K562 treated with DMSO at 1 percent for 24 hours (cell line): Measurements from ENCODE around the gene MKI67. TPM values are rescaled to one million over a fixed set of nuclear protein-coding genes. Genes with fewer than 3 reads are reported as not detected.

Experiments
- total RNA-seq: library from RNA; unstranded; fragments of 300-600 nt; gene quantifications from 2 replicates; pipeline ENCODE4 v1.2.3, GENCODE V29; 2022; ENCODE audit warnings: low read depth; ENCODE audit not compliant: insufficient read depth

The MKI67 gene
- 32.1 and 33.4 TPM in 2 replicates for total RNA-seq

DNA sequence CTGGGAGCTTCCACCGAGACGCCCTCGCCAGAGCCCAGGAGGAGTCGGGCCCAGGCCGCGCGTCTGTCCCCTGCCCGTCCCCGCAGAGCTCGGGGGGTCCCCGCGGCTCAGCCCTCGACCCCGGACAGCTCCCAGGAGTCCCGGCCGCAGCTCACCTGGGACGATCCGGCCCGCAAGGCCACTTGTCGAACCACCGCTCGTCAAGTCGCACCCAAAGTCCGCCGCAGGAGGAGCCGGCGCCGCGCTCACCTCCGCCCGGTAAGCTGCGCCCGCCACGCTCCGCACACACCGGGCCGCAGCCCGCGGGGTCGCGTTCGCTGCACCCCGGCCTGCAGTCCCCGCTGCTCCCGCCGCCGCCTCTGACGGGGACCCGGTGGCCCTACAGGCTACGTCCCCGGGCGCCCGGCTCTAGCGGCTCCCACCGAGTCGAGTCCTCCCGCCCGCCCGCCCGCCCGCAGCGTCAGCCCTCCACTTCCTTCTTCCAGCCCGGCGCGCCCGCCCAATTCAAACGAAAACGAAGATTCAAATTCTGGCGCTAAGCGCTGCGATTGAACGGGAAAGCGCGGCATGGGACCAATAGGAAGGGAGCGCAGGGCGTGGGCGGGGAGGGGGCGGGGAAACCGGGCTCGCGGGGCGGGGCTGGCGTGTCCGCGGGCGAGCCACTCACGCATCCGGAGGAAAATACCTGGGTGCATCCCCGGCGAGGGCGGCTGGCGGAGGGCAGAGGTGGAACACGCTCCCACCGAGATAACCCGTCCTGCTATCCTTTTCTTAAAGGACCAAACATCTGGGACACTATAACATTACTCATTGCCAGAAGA, at the start of gene MKI67:
TSS of gene MKI67 (minus strand) at position 480 of the 821 bp plus-strand sequence. CDS start 756 bp downstream, outside the sequence.

Other genes starting within 250 kb of the MKI67 start
- not detected in 2 replicates for gene CLRN3, start 233.5 kb downstream of the MKI67 start, total RNA-seq
- gene PTPRE, start 219.3 kb downstream of the MKI67 start, total RNA-seq: not detected in 2 replicates